Activated CD8-positive, alpha-beta T cell treated with anti-CD3 and anti-CD28 coated beads, Interleukin-2, amount 10 ng/mL, durations not matched to agents 7 days and 5 days (primary cell): ENCODE data around the gene BCAS4. TPM values are rescaled to one million over a fixed set of nuclear protein-coding genes. Genes with fewer than 3 reads are reported as not detected.

ENCODE experiments used
- ATAC-seq: fragments of 150-1000 bp; cut with Tn5 transposase; one replicate; pipeline ENCODE4 v1.10.0; 2021; ENCODE audit warnings: moderate library complexity
- CTCF ChIA-PET: fragments of 350-600 bp; sonication (Branson Sonifier 250); formaldehyde crosslinking; loops from one replicate; lab custom pipeline; 2021; ENCODE audit warnings: antibody characterized with exemption; lab: Charles Lee
- POLR2A ChIA-PET: fragments of 350-600 bp; sonication (Branson Sonifier 250); formaldehyde crosslinking; loops from one replicate; lab custom pipeline; 2021; ENCODE audit warnings: antibody characterized with exemption; lab: Charles Lee
- DNase-seq: peaks from one replicate; pipeline ENCODE4 v3.0.0-alpha.2; 2020
- H3K27ac Mint-ChIP-seq: one replicate; pipeline ENCODE4 v1.8.0; 2021; ENCODE audit warnings: mild to moderate bottlenecking, mixed read lengths
- H3K27me3 Mint-ChIP-seq: one replicate; pipeline ENCODE4 v1.8.0; 2021; ENCODE audit warnings: low read depth, mixed read lengths
- H3K36me3 Mint-ChIP-seq: one replicate; pipeline ENCODE4 v1.8.0; 2021; ENCODE audit warnings: low read depth, mixed read lengths
- H3K4me1 Mint-ChIP-seq: one replicate; pipeline ENCODE4 v1.8.0; 2021; ENCODE audit warnings: low read depth, mixed read lengths
- H3K4me3 Mint-ChIP-seq: one replicate; pipeline ENCODE4 v1.8.0; 2021; ENCODE audit warnings: mild to moderate bottlenecking, mixed read lengths
- H3K9me3 Mint-ChIP-seq: one replicate; pipeline ENCODE4 v1.8.0; 2022; ENCODE audit warnings: mixed read lengths; ENCODE audit not compliant: insufficient read depth
- total RNA-seq, 2 experiments: library from RNA; stranded (reverse); gene quantifications; one replicate each; pipeline ENCODE4 v1.2.3, GENCODE V29; 2021

The BCAS4 gene
- total RNA-seq, 2 experiments from 2014 or later: 29.3 to 32.6 TPM

DNA sequence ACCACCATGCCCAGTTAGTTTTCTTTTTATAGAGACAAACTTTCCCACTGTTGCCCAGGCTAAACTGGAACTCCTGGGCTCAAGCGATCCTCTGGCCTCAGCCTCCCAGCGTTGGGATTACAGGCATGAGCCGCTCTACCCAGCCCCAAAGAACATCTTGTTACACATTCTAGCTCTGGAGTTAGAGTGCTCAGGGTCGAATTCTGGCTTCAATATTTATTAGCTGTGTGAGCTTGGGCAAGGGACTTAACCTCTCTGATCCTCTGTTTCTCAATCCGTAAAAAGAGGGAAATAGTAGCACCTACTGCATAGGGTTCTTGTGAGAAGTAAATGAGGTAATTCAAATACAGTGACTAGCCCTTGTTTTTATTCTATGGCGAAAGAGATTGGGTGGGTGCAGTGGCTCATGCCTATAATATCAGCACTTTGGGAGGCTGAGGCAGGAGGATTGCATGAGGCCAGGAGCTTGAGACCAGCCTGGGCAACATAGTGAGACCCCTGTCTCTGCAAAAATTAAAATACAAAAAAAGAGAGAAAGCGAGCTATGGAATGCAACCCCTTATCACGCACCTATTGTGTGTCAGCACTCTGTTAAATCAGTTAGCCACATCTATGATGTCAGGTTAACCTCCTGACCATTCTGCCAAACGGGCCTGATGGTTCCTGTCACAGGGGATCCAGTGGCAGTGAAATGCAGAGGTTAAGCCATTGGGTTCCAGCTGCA is 19.7 kb downstream of the BCAS4 start:
- POLR2A ChIA-PET: interaction anchor here (0.6 to 1.7 kb wide), 5 partner anchors 10 to 620 kb away, joined by 3 to 6 read pairs (median 4); partner anchors contain the start of genes ADNP, DPM1 and MOCS3
- Mint-ChIP-seq H3K4me1 (peaks cover 69% of the 10 kb centered on the region), H3K9me3 (no peaks in the 10 kb centered on the region)

DNA sequence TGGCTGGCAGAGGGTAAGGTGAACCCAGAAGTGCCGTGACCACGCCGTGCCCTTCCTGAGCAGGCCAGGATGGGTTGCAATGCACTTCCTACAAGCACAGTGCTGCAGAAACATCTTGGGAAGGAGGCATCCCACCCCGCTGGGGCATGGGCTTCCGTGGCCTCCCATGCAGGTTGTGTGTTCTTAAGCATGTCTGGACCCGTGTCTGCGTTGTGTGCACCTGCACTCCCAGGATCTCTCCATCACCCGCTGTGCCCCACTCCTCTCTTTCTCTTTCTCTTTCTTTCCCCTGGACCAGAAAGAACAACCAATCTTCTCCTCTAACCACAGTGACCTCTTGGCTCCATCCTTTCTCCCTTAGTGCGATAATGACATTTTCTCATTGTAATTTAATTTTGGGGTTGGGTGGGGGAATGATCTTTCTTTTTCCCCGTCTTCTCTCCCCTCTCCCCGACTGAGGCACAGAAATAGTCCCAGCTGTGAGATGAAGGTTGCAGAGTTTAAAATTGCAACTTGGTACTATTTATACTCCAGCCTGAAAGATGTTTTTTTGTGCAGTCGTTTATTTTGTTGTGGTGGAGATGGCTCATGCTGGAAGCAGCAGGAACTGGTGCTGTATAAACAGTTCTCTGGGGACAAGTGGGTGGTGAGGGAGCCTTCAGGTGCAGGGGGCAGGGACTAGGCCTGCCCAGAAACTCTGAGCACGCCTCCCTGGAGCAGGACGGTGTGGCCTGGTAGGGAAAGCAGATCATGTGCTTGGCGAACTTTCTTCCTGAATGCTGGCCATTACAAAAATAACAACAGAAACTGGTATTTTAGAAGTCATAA is 20.5 kb downstream of the BCAS4 start:
- ChIA-PET CTCF (interaction anchor here (1.3 to 7.0 kb wide), 4 partner anchors 10 to 113 kb away, joined by 3 to 90 read pairs (median 24); partner anchors contain the start of genes ADNP and BCAS4), POLR2A (interaction anchor here (1.1 to 1.7 kb wide), 3 partner anchors 11 to 143 kb away, joined by 4 to 6 read pairs (median 6); partner anchors contain the start of genes ADNP, DPM1 and MOCS3)
- no peak for DNase-seq
- Mint-ChIP-seq H3K27ac (peak overlapping the region; percentile 91), H3K36me3 (peaks cover 32% of the 10 kb centered on the region), H3K27me3 (no peaks in the 10 kb centered on the region), H3K4me1 (peaks cover 69% of the 10 kb centered on the region), H3K9me3 (no peaks in the 10 kb centered on the region), H3K4me3 (peak overlapping the region; percentile 58)
- ATAC-seq: peak; percentile 29

More for the DNA sequence above, 19.7 kb downstream of the BCAS4 start:
- CTCF ChIA-PET: interaction anchor here (0.8 to 7.0 kb wide), 5 partner anchors 9 to 114 kb away, joined by 3 to 90 read pairs (median 5); partner anchors contain the start of genes ADNP and BCAS4
- no peak for ATAC-seq
- DNase-seq: no peak
- Mint-ChIP-seq H3K4me3 (peak overlapping the region; percentile 58), H3K36me3 (peaks cover 30% of the 10 kb centered on the region), H3K27ac (peak overlapping the region; percentile 91), H3K27me3 (no peaks in the 10 kb centered on the region)

- H3K27ac Mint-ChIP-seq: peak overlapping the region; percentile 98
- no peaks in the 10 kb centered on the region for H3K9me3 Mint-ChIP-seq
- H3K4me3 Mint-ChIP-seq: peak overlapping the region; percentile 59
- H3K4me1 Mint-ChIP-seq: peaks cover 82% of the 10 kb centered on the region
- peak; percentile 16 for ATAC-seq
- no peak for DNase-seq
- H3K27me3 Mint-ChIP-seq: no peaks in the 10 kb centered on the region
- ChIA-PET CTCF (interaction anchor here (0.7 to 7.0 kb wide), 10 partner anchors 10 to 170 kb away, joined by 3 to 90 read pairs (median 6); partner anchors contain the start of genes ADNP, BCAS4, DPM1 and MOCS3), POLR2A (interaction anchor here (0.8 to 2.4 kb wide), 6 partner anchors 12 to 140 kb away, joined by 3 to 19 read pairs (median 6); partner anchors contain the start of genes ADNP, BCAS4, DPM1 and MOCS3)
- peaks cover 38% of the 10 kb centered on the region for H3K36me3 Mint-ChIP-seq
These were observed 22.9 kb downstream of the BCAS4 start for GRCh38 chr20:50817776-50818172.

- Mint-ChIP-seq H3K36me3 (peaks cover 36% of the 10 kb centered on the region), H3K4me3 (no peak overlapping the region)
These were observed 24.5 kb downstream of the BCAS4 start for GRCh38 chr20:50819349-50819748.

DNA sequence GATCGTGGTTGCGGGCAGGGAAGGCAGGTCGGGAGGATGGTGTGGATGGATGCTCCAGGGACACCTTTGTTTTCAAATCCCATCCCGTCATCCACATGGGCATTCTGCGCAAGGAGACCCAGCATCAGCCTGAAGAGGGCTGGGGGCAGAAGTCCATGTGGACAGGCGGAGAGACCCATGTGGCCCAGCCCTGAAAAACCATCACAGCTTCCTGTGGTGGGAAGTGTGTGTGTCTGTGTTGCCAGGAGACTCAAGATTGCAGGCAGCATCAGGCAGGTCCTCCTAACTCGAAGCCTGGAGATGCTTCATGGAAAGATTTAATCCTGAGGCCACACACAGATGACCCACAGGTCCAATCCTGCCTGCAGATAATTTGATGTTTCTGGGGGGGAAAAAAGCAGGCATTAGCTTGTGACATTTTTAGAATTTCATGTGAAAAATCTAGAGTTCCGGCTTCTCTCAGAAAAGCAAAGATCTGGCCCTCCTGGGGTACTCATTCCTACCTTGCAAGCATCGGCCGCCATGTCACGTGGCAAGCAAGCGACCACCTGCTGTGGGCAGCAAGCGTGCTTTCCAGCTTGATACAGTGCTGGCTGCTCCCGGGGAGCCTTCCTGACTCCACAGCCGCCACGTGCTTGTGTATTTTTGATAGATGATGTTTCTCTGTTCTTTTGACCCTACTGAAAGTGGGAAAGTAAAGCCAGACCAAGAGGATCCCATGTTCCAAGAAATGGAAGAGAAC is 25.8 kb downstream of the BCAS4 start:
- Mint-ChIP-seq H3K27me3 (no peaks in the 10 kb centered on the region), H3K27ac (peak overlapping the region; percentile 27), H3K4me3 (no peak overlapping the region), H3K4me1 (peaks cover 60% of the 10 kb centered on the region), H3K9me3 (no peaks in the 10 kb centered on the region), H3K36me3 (peaks cover 36% of the 10 kb centered on the region)
- ChIA-PET POLR2A (interaction anchor here (1.4 kb wide), 1 partner anchor 26 kb away, joined by 7 read pairs; the partner anchor contains the start of gene BCAS4), CTCF (interaction anchor here (1.0 to 5.4 kb wide), 4 partner anchors 27 to 109 kb away, joined by 3 to 39 read pairs (median 4); partner anchors contain the start of gene BCAS4)
- ATAC-seq: no peak
- no peak for DNase-seq

More at GRCh38 chr20:50819349-50819748, 24.5 kb downstream of the BCAS4 start:
- no peak for ATAC-seq
- peaks cover 73% of the 10 kb centered on the region for H3K4me1 Mint-ChIP-seq
- ChIA-PET CTCF (interaction anchor here (0.9 to 7.0 kb wide), 12 partner anchors 8 to 168 kb away, joined by 3 to 90 read pairs (median 4); partner anchors contain the start of genes ADNP and BCAS4), POLR2A (interaction anchor here (1.0 to 1.4 kb wide), 5 partner anchors 24 to 139 kb away, joined by 3 to 8 read pairs (median 6); partner anchors contain the start of genes ADNP, BCAS4, DPM1 and MOCS3)
- H3K27me3 Mint-ChIP-seq: no peaks in the 10 kb centered on the region
- H3K9me3 Mint-ChIP-seq: no peaks in the 10 kb centered on the region
- peak overlapping the region; percentile 27 for H3K27ac Mint-ChIP-seq
- DNase-seq: no peak

DNA sequence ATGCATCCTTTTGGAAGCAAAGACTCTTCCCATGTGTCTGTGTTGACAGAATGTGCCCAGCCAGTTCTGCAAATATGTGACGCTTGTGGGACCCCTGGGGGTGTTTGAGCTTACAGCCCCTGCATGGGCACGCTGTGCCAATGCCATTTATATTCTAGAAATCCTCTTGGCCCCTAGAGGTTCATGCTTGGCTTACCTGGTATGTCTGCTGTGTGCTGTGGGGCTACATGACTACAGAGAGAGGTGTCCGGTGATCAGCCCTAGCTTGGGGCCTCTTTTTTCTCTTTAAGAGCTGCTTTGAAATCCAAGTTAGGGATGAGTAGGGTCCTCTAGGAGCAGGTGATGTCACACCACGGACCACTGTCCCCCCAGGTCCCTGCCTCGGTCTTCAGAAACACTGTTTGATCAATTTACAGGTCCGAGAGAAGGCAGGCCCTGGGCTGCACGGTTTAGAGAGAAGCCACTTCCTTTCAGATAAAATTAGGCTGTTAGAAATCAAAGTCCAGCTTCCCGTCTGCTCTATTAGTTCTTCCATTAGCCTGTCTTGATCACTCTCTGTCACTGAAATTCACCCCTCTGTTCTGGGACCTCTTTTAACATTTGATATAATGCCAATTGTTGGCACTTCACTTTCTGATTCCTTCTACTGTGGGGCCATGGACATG is 26.5 kb downstream of the BCAS4 start:
- Mint-ChIP-seq H3K4me1 (peaks cover 53% of the 10 kb centered on the region), H3K36me3 (peaks cover 38% of the 10 kb centered on the region), H3K4me3 (no peak overlapping the region), H3K9me3 (no peaks in the 10 kb centered on the region), H3K27me3 (no peaks in the 10 kb centered on the region), H3K27ac (peak overlapping the region; percentile 62)
- ChIA-PET POLR2A (interaction anchor here (1.4 kb wide), 1 partner anchor 27 kb away, joined by 7 read pairs; the partner anchor contains the start of gene BCAS4), CTCF (interaction anchor here (1.0 to 5.4 kb wide), 7 partner anchors 27 to 166 kb away, joined by 3 to 39 read pairs (median 4); partner anchors contain the start of genes ADNP and BCAS4)
- ATAC-seq (no peak), DNase-seq (no peak)

- Mint-ChIP-seq H3K27me3 (no peaks in the 10 kb centered on the region), H3K27ac (peak overlapping the region; percentile 62), H3K4me1 (peaks cover 51% of the 10 kb centered on the region), H3K4me3 (no peak overlapping the region), H3K36me3 (peaks cover 40% of the 10 kb centered on the region), H3K9me3 (no peaks in the 10 kb centered on the region)
- ChIA-PET POLR2A (interaction anchor here (0.7 kb wide), 1 partner anchor 109 kb away, joined by 3 read pairs; the partner anchor contains the start of gene ADNP), CTCF (interaction anchor here (1.0 to 5.4 kb wide), 5 partner anchors 28 to 166 kb away, joined by 3 to 39 read pairs (median 4); partner anchors contain the start of genes ADNP and BCAS4)
- ATAC-seq (no peak), DNase-seq (no peak)
These were observed 27.1 kb downstream of the BCAS4 start for GRCh38 chr20:50821994-50822393.

DNA sequence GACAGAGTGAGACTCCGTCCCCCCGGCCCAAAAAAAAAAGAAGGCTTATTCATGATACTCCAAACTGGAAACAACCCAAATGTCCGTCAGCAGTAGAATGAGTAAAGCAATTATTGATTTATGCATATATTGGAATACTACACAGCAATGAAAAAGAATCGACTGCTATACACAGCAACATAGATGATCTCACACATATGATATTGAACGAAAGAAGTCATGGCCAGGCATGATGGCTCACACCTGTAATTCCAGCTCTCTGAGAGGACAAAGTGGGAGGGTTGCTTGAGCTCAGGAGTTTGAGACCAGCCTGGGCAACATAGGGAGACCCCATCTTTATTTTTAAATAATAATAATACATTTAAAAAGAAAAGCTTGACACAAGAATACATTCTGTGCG is 28.5 kb downstream of the BCAS4 start:
- CTCF ChIA-PET: interaction anchor here (1.4 to 5.4 kb wide), 2 partner anchors 29 to 106 kb away, joined by 4 to 39 read pairs; partner anchors contain the start of gene BCAS4
- POLR2A ChIA-PET: no interaction called here
- Mint-ChIP-seq H3K4me1 (peaks cover 39% of the 10 kb centered on the region), H3K27me3 (no peaks in the 10 kb centered on the region), H3K9me3 (no peaks in the 10 kb centered on the region), H3K36me3 (peaks cover 38% of the 10 kb centered on the region), H3K27ac (no peak overlapping the region), H3K4me3 (no peak overlapping the region)
- DNase-seq (no peak), ATAC-seq (no peak)

GRCh38 chr20:50824137-50824536 is 29.3 kb downstream of the BCAS4 start:
- CTCF ChIA-PET: interaction anchor here (0.5 to 5.4 kb wide), 3 partner anchors 30 to 105 kb away, joined by 3 to 39 read pairs (median 4); partner anchors contain the start of gene BCAS4
- Mint-ChIP-seq H3K4me1 (peaks cover 32% of the 10 kb centered on the region), H3K4me3 (no peak overlapping the region), H3K27ac (no peak overlapping the region), H3K36me3 (peaks cover 34% of the 10 kb centered on the region), H3K9me3 (no peaks in the 10 kb centered on the region), H3K27me3 (no peaks in the 10 kb centered on the region)
- POLR2A ChIA-PET: no interaction called here
- no peak for ATAC-seq
- no peak for DNase-seq

DNA sequence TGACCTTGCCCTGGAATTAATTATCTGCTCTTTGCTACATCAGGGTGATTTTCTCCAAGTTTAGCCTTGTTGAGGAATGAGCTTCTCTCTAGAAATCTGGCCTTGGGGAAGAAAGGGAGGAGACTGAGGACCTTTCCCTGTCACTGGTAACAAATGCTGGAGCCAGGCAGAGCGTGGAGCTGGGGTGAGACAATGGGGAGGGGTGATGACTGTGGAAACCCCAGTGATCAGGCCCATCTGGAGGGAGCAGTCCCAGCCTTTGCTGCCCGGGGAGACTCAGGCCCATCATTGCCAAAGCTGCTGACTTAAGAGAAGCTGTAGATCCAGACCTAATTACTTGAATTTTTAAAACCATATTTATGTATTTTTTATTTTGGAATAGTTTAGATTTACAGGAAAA is 31.3 kb downstream of the BCAS4 start:
- DNase-seq (no peak), ATAC-seq (no peak)
- peaks cover 24% of the 10 kb centered on the region for H3K36me3 Mint-ChIP-seq
- peaks cover 12% of the 10 kb centered on the region for H3K4me1 Mint-ChIP-seq
- CTCF ChIA-PET: interaction anchor here (2.1 kb wide), 1 partner anchor 103 kb away, joined by 5 read pairs; no protein-coding TSS in a partner anchor
- POLR2A ChIA-PET: interaction anchor here (1.6 kb wide), 1 partner anchor 17 kb away, joined by 3 read pairs; no protein-coding TSS in a partner anchor
- no peak overlapping the region for H3K27ac Mint-ChIP-seq
- no peaks in the 10 kb centered on the region for H3K9me3 Mint-ChIP-seq
- H3K27me3 Mint-ChIP-seq: no peaks in the 10 kb centered on the region
- H3K4me3 Mint-ChIP-seq: no peak overlapping the region
